Loucy (cell line): ENCODE results near the gene NCOA6.

Source experiments
- H2AFZ ChIP-seq: fragments of 200-600 bp; sonication (generic); 2 replicates; pipeline ENCODE4 v1.6.0; 2016; ENCODE audit warnings: antibody characterized with exemption, mild to moderate bottlenecking, low read length, moderate library complexity
- H3F3A ChIP-seq: fragments of 200-600 bp; 2 replicates; pipeline ENCODE4 v1.6.0; 2016; ENCODE audit warnings: antibody characterized with exemption, low read depth, mild to moderate bottlenecking
- H3K27me3 ChIP-seq: fragments of 200-600 bp; sonication (generic); 2 replicates; pipeline ENCODE4 v1.6.1; 2014; ENCODE audit warnings: low read length, mild to moderate bottlenecking; ENCODE audit not compliant: insufficient read depth, poor library complexity, severe bottlenecking
- H3K36me3 ChIP-seq: fragments of 200-600 bp; sonication (generic); 2 replicates; pipeline ENCODE4 v1.6.1; 2016; ENCODE audit warnings: low read length; ENCODE audit not compliant: insufficient read depth
- H3K4me1 ChIP-seq: fragments of 200-600 bp; sonication (generic); 2 replicates; pipeline ENCODE4 v1.5.1; 2014; ENCODE audit warnings: low read length, mild to moderate bottlenecking; ENCODE audit not compliant: insufficient read depth, poor library complexity, severe bottlenecking
- H3K4me2 ChIP-seq: fragments of 200-600 bp; sonication (generic); 2 replicates; pipeline ENCODE4 v1.6.0; 2014; ENCODE audit warnings: antibody characterized with exemption, low read length, low read depth, mild to moderate bottlenecking; ENCODE audit not compliant: poor library complexity, severe bottlenecking
- H3K4me3 ChIP-seq: fragments of 200-600 bp; sonication (generic); 2 replicates; pipeline ENCODE4 v1.5.1; 2014; ENCODE audit warnings: low read length, mild to moderate bottlenecking, mixed read lengths; ENCODE audit not compliant: poor library complexity, severe bottlenecking
- H3K79me2 ChIP-seq: fragments of 200-600 bp; sonication (generic); 2 replicates; pipeline ENCODE4 v1.6.1; 2014; ENCODE audit warnings: low read length; ENCODE audit not compliant: insufficient read depth
- H3K9ac ChIP-seq: fragments of 200-600 bp; sonication (generic); 2 replicates; pipeline ENCODE4 v1.6.0; 2014; ENCODE audit warnings: mild to moderate bottlenecking, low read depth, low read length, moderate library complexity; ENCODE audit not compliant: poor library complexity, severe bottlenecking
- H3K9me2 ChIP-seq: fragments of 200-600 bp; sonication (generic); replicated peaks from 2 replicates; pipeline ENCODE4 v1.6.1; 2016; ENCODE audit warnings: low read depth, low read length, mixed read lengths
- H3K9me3 ChIP-seq: fragments of 200-600 bp; sonication (generic); 2 replicates; pipeline ENCODE4 v1.6.1; 2014; ENCODE audit warnings: mild to moderate bottlenecking, antibody characterized with exemption, low read length, low read depth; ENCODE audit not compliant: insufficient read depth
- H4K20me1 ChIP-seq: fragments of 200-600 bp; sonication (generic); 2 replicates; pipeline ENCODE4 v1.6.0; 2014; ENCODE audit warnings: antibody characterized with exemption, low read length, mild to moderate bottlenecking; ENCODE audit not compliant: insufficient read depth, poor library complexity, severe bottlenecking
- CTCF ChIP-seq: fragments of 200-600 bp; sonication (generic); conservative IDR thresholded peaks from 2 replicates; pipeline ENCODE4 v1.5.1; 2014; ENCODE audit warnings: mild to moderate bottlenecking, antibody characterized with exemption, low read length
- EZH2phosphoT487 ChIP-seq: fragments of 200-600 bp; IDR thresholded peaks from 2 replicates; pipeline ENCODE4 v1.6.1; 2018; ENCODE audit warnings: antibody characterized with exemption, mild to moderate bottlenecking, moderate library complexity, borderline replicate concordance

The NCOA6 gene

DNA sequence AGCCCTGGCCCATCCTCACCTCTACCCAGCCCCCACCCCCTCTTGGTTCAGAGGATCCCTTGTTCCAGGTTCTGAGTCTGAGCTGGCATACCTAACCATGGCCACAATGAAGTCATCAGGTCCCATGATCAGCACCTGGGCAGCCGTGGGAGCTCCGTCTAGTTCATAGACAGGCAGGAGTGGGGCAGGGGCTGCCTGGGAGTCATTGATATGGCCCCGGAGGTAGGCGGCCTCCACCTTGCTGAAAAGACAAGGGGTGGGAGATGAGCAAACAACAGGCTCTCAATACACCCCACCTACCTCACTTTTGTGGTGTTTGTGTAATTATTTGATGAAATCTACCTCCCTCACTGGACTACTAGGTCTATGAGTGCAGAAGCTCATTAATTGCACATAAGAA lies 26.8 kb upstream of the NCOA6 start:
- Histone ChIP-seq H3K9me3 (no peaks in the 10 kb centered on the region), H3K4me3 (no peak overlapping the region), H3K9ac (no peak overlapping the region), H3K9me2 (no peaks in the 10 kb centered on the region), H4K20me1 (no peaks in the 10 kb centered on the region), H3K36me3 (no peaks in the 10 kb centered on the region), H3K27me3 (no peaks in the 10 kb centered on the region), H3K4me2 (no peak overlapping the region), H2AFZ (no peak overlapping the region), H3K4me1 (no peaks in the 10 kb centered on the region), H3F3A (no peaks in the 10 kb centered on the region), H3K79me2 (no peaks in the 10 kb centered on the region)
- TF ChIP-seq EZH2phosphoT487, result no peak

- no peak overlapping the region for H3K9ac ChIP-seq
- no peak overlapping the region for H2AFZ ChIP-seq
- H3K36me3 ChIP-seq, result no peaks in the 10 kb centered on the region
- no peak overlapping the region for H3K4me2 ChIP-seq
- H3K27me3 ChIP-seq, result no peaks in the 10 kb centered on the region
- H3K79me2 ChIP-seq, result no peaks in the 10 kb centered on the region
- TF ChIP-seq EZH2phosphoT487 (no peak), CTCF (no peak)
- no peak overlapping the region for H3K4me3 ChIP-seq
- H3K9me3 ChIP-seq, result no peaks in the 10 kb centered on the region
- H3K9me2 ChIP-seq, result no peaks in the 10 kb centered on the region
- no peaks in the 10 kb centered on the region for H3F3A ChIP-seq
- H4K20me1 ChIP-seq, result no peaks in the 10 kb centered on the region
- no peaks in the 10 kb centered on the region for H3K4me1 ChIP-seq
These were observed 25.5 kb upstream of the NCOA6 start for GRCh38 chr20:34850969-34851368.

GRCh38 chr20:34849778-34850177 lies 24.3 kb upstream of the NCOA6 start:
- TF ChIP-seq EZH2phosphoT487 (no peak), CTCF (no peak)
- Histone ChIP-seq H3K4me2 (no peak overlapping the region), H2AFZ (no peak overlapping the region), H3K9ac (no peak overlapping the region), H4K20me1 (no peaks in the 10 kb centered on the region), H3K79me2 (no peaks in the 10 kb centered on the region), H3K36me3 (no peaks in the 10 kb centered on the region), H3K9me2 (no peaks in the 10 kb centered on the region), H3K9me3 (no peaks in the 10 kb centered on the region), H3K4me3 (no peak overlapping the region), H3F3A (no peaks in the 10 kb centered on the region), H3K4me1 (no peaks in the 10 kb centered on the region), H3K27me3 (no peaks in the 10 kb centered on the region)

GRCh38 chr20:34848597-34848996 lies 23.1 kb upstream of the NCOA6 start:
- Histone ChIP-seq H3K79me2 (no peaks in the 10 kb centered on the region), H3K4me2 (no peak overlapping the region), H3K27me3 (no peaks in the 10 kb centered on the region), H4K20me1 (no peaks in the 10 kb centered on the region), H3F3A (no peaks in the 10 kb centered on the region), H3K4me1 (no peaks in the 10 kb centered on the region), H3K36me3 (no peaks in the 10 kb centered on the region), H3K4me3 (no peak overlapping the region), H2AFZ (no peak overlapping the region), H3K9me3 (no peaks in the 10 kb centered on the region), H3K9me2 (no peaks in the 10 kb centered on the region), H3K9ac (no peak overlapping the region)
- TF ChIP-seq EZH2phosphoT487 (no peak), CTCF (no peak)
